OCI-LY7 (cell line): ENCODE data around the gene SNX9.

ENCODE experiments used
- EZH2phosphoT487 ChIP-seq: fragments of 200-600 bp; sonication (generic); IDR thresholded peaks from 2 replicates; pipeline ENCODE4 v1.6.1; 2018; ENCODE audit warnings: low read depth, borderline replicate concordance, mild to moderate bottlenecking, mixed run types, antibody characterized with exemption, low read length, moderate library complexity, mixed read lengths
- TF ChIP-seq, protein P1 (sequence below): fragments of 200-600 bp; sonication (generic); conservative IDR thresholded peaks from 2 replicates; pipeline ENCODE4 v1.5.1; 2014; ENCODE audit warnings: mild to moderate bottlenecking, antibody characterized with exemption, low read length, moderate library complexity, mixed read lengths

DNA sequence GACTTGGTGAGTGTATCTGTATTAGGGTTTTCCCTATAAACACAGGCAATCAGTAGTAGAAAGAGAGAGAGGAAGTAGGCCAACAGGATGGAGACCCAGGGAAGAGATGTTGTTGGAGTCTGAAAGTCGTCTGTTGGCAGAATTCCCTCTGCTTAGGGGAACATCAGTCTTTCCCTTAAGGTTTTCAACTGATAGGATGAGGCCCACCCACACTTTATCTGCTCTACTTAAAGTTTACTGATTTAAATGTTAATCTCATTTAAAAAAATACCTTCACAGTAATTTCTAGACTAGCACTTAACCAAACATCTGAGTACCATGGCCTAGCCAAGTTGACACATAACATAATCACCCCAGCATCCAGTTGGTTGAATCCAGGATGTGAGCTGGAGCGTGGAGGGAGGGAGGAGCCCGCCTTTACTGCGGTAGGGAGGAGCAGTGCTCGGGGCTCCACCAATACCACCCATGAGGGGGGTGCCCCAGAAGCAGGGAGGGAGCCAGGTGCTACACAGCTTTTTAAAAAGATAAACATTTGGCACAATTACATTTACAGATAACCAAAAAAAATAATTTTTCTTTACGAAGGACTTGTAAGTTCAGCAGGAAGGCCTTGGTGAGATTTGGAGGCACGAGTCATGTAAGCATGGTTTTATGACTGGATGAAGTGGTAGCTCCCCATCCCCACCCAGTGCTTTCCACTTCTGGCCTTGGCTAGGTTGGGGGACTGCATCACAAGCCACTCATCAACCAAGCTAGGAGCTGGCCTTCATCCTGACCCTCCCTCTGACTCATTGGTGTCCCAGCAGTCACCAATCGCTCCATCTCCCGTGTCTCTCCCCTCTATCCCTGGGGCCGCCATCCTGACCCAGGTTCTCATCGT is 18.4 kb upstream of the SNX9 start:
- TF ChIP-seq, protein P1, sequence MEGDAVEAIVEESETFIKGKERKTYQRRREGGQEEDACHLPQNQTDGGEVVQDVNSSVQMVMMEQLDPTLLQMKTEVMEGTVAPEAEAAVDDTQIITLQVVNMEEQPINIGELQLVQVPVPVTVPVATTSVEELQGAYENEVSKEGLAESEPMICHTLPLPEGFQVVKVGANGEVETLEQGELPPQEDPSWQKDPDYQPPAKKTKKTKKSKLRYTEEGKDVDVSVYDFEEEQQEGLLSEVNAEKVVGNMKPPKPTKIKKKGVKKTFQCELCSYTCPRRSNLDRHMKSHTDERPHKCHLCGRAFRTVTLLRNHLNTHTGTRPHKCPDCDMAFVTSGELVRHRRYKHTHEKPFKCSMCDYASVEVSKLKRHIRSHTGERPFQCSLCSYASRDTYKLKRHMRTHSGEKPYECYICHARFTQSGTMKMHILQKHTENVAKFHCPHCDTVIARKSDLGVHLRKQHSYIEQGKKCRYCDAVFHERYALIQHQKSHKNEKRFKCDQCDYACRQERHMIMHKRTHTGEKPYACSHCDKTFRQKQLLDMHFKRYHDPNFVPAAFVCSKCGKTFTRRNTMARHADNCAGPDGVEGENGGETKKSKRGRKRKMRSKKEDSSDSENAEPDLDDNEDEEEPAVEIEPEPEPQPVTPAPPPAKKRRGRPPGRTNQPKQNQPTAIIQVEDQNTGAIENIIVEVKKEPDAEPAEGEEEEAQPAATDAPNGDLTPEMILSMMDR, result no peak
- no peak for TF ChIP-seq EZH2phosphoT487
